Globus pallidus (tissue), 1 donor: Measurements from ENCODE around the gene SRGAP1.
"Not testable (repeated sequence)": the region's sequence is repeated elsewhere in the genome, so short reads cannot be mapped to it uniquely, and the experiment has no call there.

ENCODE experiments used
- DNase-seq: peaks from one replicate; pipeline ENCODE4 v3.0.0-alpha.2; 2015; ENCODE audit warnings: low spot score

The SRGAP1 gene

DNA sequence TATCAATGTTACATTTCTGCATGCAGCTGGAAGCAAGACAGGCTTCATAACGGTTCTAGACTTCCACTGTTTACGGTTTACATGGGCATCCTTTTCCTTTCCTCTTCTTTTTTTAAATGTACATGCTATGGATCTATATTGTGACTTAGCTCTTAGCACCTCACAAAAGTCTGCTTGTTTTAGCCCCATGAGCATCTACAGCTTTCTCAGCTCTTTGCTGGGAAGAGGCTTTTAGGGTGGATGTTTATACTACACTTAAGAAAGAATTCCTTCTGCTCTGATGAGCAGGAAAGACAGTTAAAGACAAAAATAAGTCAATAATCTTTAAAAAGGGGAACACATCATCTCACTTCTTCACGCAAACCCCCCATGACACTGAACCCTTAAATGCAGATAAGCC lies 326.2 kb downstream of the SRGAP1 start:
- no peak for DNase-seq

DNA sequence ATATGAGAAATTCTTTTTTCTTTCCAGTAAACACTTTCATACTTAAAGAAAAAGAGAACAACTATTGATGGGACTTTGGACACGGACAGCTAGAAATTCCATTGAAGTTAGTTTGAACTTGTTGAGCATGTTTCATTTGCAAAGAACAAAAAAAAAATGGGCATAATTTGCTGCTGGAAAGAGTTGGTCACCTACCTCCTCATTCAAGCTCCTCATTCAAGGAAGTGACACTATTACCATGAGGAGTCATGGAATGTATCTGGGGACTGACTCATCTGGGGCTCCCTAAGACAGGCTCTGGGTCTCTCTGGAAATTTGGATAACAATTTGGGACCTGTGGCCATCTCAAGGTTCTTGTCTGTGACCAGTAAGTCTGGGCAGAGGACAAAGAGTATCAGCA lies 327.2 kb downstream of the SRGAP1 start:
- no peak for DNase-seq

DNA sequence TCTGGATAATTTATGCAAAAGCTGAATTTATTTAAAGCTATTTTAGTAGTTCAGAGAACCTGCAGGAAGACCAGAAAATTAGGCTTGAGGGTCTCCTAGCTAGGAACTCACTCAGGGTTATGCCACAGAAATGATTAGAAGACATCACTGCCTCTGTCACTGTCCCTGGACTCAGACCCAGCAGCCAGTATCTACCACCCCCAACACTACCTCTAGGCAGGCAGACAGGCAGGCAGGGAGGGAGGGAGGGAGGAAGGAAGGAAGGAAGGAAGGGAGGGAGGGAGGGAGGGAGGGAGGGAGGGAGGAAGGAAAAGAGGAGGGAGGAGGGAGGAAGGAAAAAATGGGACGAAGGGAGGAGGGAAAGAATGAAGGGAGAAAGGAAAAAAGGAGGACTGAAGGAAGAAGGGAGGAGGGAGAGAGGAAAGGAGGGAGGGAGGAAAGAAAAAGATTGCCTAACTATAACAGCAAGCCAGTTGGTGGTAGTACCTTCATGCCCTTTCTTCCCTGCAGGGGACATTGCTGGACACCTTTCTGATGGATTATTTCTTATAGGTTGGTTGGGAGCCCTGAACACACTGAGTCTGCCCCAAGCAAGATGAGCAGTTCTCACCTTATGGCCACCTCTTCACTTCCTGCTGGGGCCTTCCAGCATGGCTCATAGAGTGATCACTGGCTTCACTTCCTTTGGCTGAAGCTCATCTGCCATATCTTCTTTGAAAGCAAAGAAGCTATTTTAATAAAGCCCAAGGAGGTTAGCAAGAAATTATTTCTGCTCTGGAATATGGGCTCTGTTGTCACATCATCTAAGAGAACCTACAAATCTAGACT lies 327.9 kb downstream of the SRGAP1 start:
- DNase-seq: no peak

DNA sequence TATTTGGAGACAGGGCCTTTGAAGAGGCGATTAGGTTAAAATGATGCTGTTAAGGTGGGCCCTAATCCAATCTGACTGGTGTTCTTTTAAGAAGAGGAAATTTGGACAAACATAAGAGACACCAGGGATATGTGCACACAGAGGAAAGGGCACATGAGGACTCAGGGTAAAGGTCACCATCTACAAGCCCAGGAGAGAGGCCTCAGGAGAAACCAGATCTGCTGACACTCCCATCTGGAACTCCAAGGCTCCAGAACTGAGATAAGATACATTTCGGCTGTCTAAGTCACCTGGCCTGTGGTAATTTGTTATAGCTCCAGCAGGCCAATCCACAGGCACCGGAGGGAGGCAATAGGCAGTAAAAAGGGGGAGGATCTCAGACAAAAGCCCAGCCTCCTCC lies 329.0 kb downstream of the SRGAP1 start:
- DNase-seq: no peak

DNA sequence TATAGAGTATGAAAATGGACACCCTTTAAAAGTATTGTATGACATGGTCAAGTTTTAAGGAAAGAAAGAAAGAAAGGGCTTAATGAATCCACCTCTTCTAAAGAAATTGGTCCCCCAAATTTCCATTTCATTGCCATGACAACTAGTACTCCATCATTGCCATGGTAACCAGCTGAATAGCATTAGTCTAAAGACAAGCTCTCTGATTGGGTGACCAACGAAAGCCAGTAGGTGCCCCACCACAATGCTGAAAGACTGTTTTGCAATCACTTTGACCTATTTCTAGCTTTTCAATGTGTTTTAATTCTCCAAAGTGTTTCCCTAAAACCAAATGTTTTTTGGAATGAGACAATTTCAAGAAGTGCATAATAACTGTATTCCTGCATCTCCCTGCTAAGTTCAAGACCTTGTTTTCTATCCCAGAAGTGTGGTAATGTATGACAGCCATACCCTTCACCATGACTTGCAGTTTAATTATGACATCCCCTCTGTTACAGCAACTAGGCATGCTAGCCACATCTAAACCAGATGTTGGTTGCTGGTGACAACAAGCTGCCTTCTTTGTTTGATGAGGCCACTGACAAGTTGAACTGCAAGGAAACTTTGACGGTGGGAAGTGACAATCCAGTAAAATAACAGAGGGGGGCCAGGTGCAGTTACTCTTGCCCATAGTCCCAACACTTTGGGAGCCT lies 330.9 kb downstream of the SRGAP1 start:
- DNase-seq: no peak

DNA sequence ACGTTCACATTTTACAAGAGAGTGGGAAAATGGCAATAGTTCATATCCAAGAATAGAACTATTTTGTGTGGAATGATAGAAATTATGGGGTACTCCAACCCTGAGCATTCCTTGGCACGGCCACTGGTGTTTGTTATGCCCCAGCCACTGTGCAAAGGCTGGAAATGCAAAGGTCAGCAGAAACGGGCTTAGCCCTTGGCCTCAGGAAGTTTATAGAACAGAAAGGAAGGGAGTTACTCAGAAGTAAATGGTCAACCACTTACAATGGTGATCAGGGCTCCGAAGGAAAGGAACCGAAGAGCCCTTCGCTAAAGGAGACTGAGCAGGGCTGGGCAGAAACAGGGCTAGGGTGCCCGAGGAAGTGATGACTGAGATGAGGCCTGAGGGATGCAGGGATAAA lies 332.5 kb downstream of the SRGAP1 start:
- no peak for DNase-seq

DNA sequence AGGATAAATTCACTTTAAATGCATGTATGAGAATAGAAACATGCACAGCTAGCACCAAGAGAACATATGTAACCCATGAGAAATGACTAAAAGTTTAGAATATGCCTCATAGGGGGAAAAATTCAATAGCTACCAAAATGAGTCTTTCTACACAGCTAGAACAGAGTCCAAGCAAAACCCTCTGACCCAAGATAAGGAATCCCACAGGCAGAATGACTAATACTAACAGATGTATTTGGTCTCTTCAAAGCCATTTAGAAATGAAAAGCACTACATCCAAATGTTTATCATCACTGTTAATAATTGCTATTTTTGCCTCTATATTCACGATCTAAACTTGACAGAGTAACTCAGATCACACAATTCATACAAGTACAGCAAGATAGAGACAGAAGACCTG lies 333.6 kb downstream of the SRGAP1 start:
- DNase-seq: no peak

DNA sequence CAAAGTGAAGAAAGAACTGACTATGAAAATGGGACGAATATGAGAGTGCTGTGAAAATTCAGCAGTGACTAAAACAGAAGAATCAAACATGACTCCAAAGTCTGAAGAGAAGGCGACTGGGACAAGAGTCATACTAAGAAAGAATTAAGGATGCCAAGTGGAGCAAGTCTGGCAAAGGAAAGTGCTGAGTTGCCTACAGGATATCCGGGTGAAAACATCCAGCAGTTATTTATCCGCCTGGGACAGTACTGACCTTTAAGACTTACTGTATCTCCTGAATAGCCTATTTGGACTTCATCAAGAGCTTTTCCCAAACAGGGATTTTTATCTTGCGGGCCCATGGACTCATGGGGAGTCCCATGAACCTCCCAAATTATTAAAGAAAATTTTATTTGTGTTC lies 336.5 kb downstream of the SRGAP1 start:
- no peak for DNase-seq

DNA sequence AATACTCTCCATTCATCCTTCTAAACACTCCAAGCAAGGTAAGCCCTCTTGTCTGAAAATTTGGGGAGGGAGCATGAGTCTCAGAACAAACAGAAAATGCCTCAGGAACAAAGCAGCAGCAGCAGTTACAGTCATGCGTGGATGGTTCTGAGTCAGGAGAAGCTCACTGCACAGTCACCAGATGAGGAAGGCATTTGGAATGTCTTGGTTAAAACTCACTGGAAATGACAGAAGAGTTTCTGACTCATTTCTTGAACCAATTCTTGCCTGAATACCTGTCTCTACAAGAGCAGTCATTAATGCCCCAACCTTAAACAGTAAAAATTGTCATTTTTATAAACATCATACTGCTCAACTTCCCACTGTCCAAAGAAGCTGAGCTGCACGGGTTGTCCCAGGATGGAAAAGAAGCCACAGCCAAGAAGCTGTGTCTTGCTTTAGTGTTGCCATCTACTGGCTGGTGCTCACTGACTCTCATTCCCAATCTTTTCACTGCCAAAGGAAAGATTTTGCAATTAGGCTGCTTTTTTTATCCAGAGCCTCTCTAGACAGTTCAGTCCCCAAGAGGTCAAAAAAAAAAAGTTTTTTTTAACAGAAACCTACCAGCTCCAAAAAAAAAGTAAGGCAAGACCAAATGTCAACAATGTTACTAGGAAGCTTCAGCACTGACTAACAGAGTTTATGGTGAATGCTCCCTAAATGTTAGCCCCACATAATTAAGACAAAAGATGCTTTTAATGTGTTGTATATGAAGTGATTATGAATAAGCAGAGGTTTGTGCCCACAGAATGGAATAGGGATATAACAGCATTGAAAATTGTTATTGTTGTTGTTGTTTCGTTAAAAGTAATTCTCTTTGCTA lies 337.2 kb downstream of the SRGAP1 start:
- peak; percentile 80 for DNase-seq

DNA sequence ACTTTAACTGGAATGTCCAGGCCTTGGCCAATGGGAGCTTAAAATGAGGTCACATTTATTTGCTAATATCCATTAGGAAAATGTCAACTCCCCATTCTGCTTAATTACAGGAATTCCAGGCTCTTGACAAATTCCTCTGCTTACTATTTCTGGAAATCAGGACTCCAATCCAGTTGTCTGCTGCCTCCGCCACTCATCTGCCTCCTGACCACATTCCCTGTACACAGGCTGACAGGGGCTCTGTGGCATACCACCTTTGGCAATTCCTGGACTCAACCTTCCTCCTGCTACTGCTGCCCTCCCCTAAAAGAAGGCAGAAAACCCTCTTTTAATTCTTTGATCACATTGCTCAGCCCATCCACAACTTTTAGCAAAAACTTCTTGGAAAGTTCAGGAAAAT lies 339.7 kb downstream of the SRGAP1 start:
- no peak for DNase-seq

DNA sequence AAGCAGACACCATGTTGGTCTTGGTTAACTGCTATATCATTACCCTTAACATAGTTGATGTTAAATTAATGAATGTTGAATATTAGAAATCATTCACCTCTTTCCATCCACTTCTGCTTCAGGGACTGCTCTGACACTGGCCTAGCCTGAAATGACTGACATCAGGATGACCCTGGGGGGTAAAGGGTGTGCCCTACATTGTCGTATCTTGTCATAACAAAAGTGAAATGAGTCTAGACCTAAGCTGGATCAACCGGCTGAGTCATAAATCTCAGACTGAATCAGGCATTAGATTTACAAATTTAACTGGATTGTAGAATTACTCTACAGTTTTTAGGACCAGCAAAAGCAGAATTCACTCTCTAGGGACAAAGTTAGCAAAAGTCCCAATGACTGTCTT lies 342.3 kb downstream of the SRGAP1 start:
- no peak for DNase-seq

DNA sequence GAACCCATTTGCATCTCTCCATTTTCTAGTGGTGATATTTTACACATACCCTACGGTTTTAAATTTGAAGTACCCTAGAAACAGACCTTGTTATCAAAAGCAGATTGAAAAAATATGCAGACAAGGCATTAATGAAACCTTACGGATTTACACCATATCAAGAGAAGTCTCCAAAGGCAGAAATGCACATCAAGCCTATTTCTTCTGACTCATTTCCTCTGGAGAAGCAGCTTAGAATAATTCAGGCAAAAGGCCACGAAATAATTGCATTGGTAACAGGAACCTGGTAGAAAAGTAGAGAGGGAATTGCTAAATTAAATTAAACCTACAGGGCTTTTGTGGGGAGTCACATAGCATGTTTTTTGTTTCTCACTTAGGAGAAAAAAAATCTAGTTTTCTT lies 342.9 kb downstream of the SRGAP1 start:
- no peak for DNase-seq

DNA sequence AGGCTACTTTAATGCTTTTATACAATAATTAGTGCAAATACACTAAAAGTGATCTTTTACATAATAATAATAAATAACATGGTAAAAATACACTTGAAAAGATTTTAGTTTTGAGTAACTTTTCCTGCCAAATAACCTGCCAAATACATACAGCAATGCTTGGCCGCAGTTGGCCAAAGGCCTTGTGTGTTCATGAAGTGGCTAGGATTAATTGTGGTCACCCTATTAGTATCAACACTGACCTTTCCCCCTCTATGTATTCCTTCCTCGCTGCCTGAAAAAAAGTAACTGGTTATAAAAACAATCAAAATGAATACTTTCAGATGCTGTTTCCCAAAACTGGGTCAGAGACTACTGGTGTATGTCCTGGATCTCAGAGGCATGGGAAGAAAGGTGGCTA lies 343.3 kb downstream of the SRGAP1 start:
- DNase-seq: no peak

DNA sequence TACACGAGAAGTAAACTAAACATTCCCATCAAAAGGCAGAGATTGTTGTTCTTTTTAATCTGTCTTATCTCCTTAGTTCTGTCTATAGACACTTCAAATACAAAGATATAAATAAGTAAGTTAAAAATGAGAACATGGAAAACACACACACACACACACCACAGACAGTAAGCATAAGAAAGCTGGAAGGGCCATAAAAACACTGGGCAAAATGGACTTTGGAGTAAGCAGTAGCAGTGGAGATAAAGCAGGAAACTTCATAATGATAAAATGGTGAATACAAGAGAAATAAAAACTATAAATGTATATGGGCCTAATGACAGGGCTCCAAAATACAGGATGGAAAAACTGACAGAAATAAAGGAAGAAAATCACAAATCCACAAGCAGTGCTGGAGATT lies 345.0 kb downstream of the SRGAP1 start:
- DNase-seq: no peak

DNA sequence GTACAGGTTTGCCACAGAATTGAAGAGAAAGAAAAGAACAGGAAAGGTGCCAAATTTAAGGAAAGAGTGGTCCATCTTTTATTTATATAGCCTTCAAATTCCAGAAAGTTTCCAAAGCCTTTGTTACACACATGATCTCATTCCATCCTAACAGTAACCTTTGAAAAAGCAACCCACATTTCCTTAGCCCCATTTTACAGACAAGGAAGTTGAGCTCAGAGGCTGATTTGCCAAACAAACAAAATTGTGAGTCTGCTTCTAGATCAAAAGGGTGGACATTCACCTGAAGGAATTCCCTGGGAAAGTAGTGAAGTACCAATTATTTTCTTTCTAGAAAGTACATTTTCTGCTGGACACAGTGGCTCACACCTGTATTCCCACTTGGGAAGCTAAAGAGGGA lies 345.6 kb downstream of the SRGAP1 start:
- no peak for DNase-seq

DNA sequence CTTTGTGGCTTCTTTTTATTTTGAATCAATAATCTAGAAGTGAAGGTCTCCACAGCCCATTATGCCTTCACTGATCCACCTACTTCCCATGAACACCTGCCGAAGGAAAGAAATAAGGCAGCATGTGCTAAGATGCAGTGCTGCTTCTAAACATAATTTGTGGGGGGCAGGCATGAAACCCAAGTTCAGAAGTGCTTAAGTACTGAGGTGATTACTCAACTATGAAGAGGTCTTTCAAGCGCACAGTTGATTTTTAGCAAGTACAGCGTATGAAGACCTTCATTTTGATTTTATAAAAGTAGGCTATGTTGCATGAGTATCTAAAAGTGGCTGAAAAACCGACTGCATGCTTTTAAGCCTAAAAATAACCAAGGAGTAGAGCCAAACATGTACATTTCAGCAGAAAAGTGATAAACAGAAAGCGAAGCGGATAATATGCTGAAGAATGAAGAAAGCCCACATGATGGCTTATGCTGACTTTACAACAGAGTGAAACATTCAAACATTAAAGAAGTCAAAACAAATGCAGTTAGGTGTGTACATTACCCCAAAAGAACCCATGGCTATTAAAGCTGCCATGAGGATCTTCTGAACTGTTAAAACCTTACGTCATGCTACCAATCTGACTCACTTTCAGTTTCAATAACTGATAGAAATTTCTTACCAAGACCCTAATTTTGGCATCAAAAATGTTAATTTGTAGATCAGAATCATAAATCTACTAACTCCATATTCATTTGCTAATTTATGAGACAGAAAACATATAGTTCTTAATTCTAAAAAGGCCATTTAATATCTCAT lies 348.3 kb downstream of the SRGAP1 start:
- no peak for DNase-seq

DNA sequence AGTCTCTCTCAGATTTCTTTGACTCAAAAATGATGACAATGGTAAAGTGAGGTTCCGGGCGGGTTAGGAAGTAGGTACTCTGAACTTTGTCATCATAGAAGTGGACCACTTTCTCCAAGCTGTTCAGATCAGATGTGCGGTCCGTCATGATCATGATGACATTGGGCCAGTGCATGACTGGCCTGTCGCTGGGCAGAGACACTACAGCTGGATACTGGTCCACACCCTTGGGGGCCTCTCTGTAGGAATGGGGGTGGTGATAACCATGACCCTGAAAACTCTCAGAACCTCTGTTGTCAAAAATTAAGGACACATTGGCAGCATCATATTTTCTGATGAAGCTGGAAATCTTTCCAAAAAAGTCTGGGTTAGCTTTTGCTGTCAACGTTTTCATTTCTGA lies 349.4 kb downstream of the SRGAP1 start:
- no peak for DNase-seq

DNA sequence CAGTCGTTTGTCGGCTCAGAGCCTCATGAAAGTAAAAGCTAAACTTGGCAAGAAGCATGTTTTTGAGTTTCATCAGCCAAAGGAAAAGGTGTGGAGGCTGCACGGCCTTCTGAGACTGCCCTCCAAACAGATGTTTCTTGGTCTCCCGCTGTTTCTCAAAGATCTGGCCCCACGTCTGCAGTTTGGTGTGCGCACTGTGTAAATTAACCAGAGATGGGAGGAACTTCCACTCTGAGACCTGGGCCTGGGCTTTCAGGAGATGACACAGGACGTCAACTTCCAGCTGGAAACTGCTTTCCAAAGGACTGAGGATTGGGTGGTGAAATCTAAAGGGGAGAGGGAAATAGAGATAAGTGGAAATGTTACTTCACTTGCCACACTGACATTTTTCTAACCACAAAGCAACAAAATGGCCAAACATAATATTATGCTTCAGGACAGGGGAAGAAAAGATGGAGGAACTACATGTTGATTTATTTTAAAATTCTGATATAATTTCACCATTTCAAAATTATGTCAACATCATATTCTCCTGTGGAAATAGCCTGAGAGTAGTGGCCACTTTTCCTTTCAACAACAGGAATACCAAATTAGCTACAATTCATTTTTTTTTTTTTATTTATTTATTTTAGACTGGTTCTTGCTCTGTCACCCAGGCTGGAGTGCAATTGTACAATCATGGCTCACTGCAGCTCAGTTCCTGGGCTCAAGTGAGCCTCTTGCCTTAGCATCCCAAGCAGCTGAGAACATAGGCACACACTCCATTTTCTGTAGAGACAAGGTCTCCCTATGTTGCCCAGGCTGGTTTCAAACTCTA lies 350.0 kb downstream of the SRGAP1 start:
- no peak for DNase-seq

DNA sequence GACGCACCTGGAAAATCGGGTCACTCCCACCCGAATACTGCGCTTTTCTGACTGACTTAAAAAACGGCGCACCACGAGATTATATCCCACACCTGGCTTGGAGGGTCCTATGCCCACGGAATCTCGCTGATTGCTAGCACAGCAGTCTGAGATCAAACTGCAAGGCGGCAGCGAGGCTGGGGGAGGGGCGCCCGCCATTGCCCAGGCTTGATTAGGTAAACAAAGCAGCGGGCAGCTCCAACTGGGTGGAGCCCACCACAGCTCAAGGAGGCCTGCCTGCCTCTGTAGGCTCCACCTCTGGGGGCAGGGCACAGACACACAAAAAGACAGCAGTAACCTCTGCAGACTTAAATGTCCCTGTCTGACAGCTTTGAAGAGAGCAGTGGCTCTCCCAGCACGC lies 351.3 kb downstream of the SRGAP1 start:
- DNase-seq: not testable (repeated sequence)

DNA sequence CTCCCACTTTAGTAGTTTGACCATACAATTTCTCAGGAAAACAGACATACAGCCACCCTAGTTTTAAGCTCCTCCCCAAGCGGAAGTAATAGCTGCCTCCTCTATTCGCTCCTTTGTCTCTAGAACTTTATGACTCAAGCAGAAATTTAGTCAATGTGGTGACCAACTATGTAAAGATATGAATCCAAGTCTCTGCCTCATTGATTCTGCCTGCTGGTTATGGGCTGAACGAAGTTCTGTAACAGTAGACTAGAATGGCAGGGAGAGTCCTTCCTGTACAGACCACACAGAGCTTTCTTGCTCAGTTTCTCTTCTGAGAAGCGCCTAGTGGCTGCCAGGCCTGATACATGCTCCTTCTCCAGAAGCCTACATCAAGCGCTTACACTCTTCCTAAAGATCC lies 358.5 kb downstream of the SRGAP1 start:
- DNase-seq: no peak

DNA sequence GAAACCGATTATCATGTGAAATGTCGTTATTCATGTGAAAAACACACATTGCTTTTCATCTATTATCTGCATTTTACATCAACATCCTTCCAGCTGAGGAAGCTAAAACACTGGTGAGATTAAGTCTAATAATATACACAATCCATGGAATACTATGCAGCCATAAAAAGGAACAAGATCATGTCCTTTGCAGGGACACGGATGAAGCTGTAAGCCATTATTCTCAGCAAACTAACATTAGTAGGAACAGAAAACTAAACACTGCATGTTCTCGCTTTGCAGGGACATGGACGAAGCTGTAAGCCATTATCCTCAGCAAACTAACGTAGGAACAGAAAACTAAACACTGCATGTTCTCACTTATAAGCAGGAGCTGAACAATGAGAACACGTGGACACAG lies 359.3 kb downstream of the SRGAP1 start:
- no peak for DNase-seq
